Common myeloid progenitor, CD34-positive (primary cell): ENCODE results near the gene NTM.

Source experiments
- CTCF ChIA-PET: fragments of 350-600 bp; sonication (Branson Sonifier 250); formaldehyde crosslinking; loops from one replicate; lab custom pipeline; 2021; ENCODE audit warnings: antibody characterized with exemption; lab: Charles Lee
- POLR2A ChIA-PET: fragments of 350-600 bp; sonication (Branson Sonifier 250); formaldehyde crosslinking; loops from one replicate; lab custom pipeline; 2021; ENCODE audit warnings: antibody characterized with exemption; lab: Charles Lee
- DNase-seq, 3 donors: peaks; one replicate each; pipeline versions ENCODE4 v3.0.0 to v3.0.0-alpha.2; 2013
- H3K27ac ChIP-seq, 2 experiments: 1 replicate in 1 of 2; 2 replicates in 1 of 2; pipeline ENCODE4 v1.7.0; 2013; ENCODE audit warnings: inconsistent platforms in 2 of 2, low read length in 2 of 2, mild to moderate bottlenecking in 2 of 2, low read depth in 1 of 2, moderate library complexity in 1 of 2; ENCODE audit not compliant: severe bottlenecking in 2 of 2, insufficient read depth in 1 of 2, poor library complexity in 1 of 2
- H3K27me3 ChIP-seq, 5 experiments: replicated peaks in 2 of 5; 1 replicate in 3 of 5; 2 replicates in 2 of 5; pipeline versions ENCODE4 v1.6.1 to v1.7.0; 2013; ENCODE audit warnings: low read length in 4 of 5, mild to moderate bottlenecking in 2 of 5, moderate library complexity in 2 of 5, inconsistent platforms in 1 of 5; ENCODE audit not compliant: insufficient read depth in 5 of 5, control insufficient read depth in 4 of 5
- H3K36me3 ChIP-seq, 4 experiments: 1 replicate in 2 of 4; 2 replicates in 2 of 4; pipeline versions ENCODE4 v1.6.1 to v1.7.0; 2013; ENCODE audit warnings: low read length in 3 of 4, control low read depth in 1 of 4, mild to moderate bottlenecking in 1 of 4; ENCODE audit not compliant: control insufficient read depth in 4 of 4, insufficient read depth in 4 of 4
- H3K4me1 ChIP-seq, 4 experiments: 1 replicate in 3 of 4; 2 replicates in 1 of 4; pipeline versions ENCODE4 v1.6.1 to v1.7.1; 2013; ENCODE audit warnings: low read length in 3 of 4, mild to moderate bottlenecking in 3 of 4, control low read depth in 1 of 4, inconsistent platforms in 1 of 4, moderate library complexity in 1 of 4; ENCODE audit not compliant: control insufficient read depth in 4 of 4, insufficient read depth in 4 of 4; ENCODE audit errors: control extremely low read depth in 1 of 4
- H3K4me3 ChIP-seq, 7 experiments: 1 replicate in 4 of 7; 2 replicates in 3 of 7; pipeline versions ENCODE4 v1.5.1 to v1.7.0; 2013; ENCODE audit warnings: mild to moderate bottlenecking in 7 of 7, low read length in 6 of 7, moderate library complexity in 6 of 7, inconsistent platforms in 2 of 7, low read depth in 2 of 7, control low read depth in 1 of 7; ENCODE audit not compliant: insufficient read depth in 4 of 7, control insufficient read depth in 1 of 7; ENCODE audit errors: extremely low read depth in 1 of 7
- H3K9me3 ChIP-seq, 5 experiments: 1 replicate in 4 of 5; 2 replicates in 1 of 5; pipeline versions ENCODE4 v1.6.1 to v1.7.1; 2013; ENCODE audit warnings: low read length in 4 of 5, mild to moderate bottlenecking in 2 of 5, inconsistent platforms in 1 of 5, low read depth in 1 of 5, moderate library complexity in 1 of 5; ENCODE audit not compliant: control insufficient read depth in 4 of 5, insufficient read depth in 2 of 5; ENCODE audit errors: control extremely low read depth in 1 of 5
- WGBS: methylation state at CpG from one replicate; pipeline ENCODE4 v1.1.5; 2013; ENCODE audit not compliant: insufficient coverage; 5-methylcytosine and 5-hydroxymethylcytosine counted together

NTM gene

GRCh38 chr11:131599285-131599684 is 228.9 kb downstream of the NTM start:
- no peak overlapping the region for H3K4me3 ChIP-seq
- peaks cover 0 to 4% (median 0%) of the 10 kb centered on the region in 5 experiments for H3K9me3 ChIP-seq
- H3K27me3 ChIP-seq, result peaks cover 0 to 16% (median 3%) of the 10 kb centered on the region in 5 experiments
- CTCF ChIA-PET, result no interaction called here
- no peaks in the 10 kb centered on the region for H3K4me1 ChIP-seq
- H3K36me3 ChIP-seq, result no peaks in the 10 kb centered on the region
- POLR2A ChIA-PET, result no interaction called here
- 97% methylated on average over 4 of the region's 8 CpGs for WGBS
- DNase-seq, result no peak
- no peak overlapping the region for H3K27ac ChIP-seq

DNA sequence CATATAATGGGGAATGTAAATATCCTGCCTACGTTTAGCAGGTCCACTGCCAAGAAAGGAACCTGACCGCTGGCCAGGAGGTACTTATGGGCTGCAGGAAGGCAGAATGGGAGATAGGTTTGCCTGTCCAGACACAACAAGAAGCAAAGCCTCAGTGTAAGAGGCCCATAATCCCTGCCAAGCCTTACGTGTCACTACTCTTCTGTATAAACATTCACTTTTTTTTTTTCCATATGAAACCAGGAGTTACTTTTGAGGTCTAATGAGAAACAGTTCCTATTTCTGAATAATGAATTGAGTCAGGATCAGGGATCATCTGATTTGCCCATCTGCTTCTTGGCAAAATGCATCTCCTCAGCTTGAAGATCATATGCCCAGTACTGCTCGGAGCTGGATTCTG is 230.2 kb downstream of the NTM start:
- WGBS, result 85% methylated on average over 2 of the region's 4 CpGs
- POLR2A ChIA-PET, result no interaction called here

GRCh38 chr11:131601586-131601985 is 231.2 kb downstream of the NTM start:
- ChIA-PET POLR2A (no interaction called here), CTCF (no interaction called here)
- no peaks in the 10 kb centered on the region for H3K36me3 ChIP-seq
- peaks cover 0 to 3% (median 0%) of the 10 kb centered on the region in 5 experiments for H3K27me3 ChIP-seq
- no peak for DNase-seq
- no peak overlapping the region for H3K27ac ChIP-seq
- peaks cover 0 to 4% (median 0%) of the 10 kb centered on the region in 5 experiments for H3K9me3 ChIP-seq
- no peaks in the 10 kb centered on the region for H3K4me1 ChIP-seq
- no peak overlapping the region for H3K4me3 ChIP-seq

More for the DNA sequence above, 230.2 kb downstream of the NTM start:
- no peak overlapping the region for H3K27ac ChIP-seq
- peaks cover 0 to 5% (median 0%) of the 10 kb centered on the region in 5 experiments for H3K27me3 ChIP-seq
- peaks cover 0 to 4% (median 0%) of the 10 kb centered on the region in 5 experiments for H3K9me3 ChIP-seq
- CTCF ChIA-PET, result no interaction called here
- H3K36me3 ChIP-seq, result no peaks in the 10 kb centered on the region
- H3K4me3 ChIP-seq, result no peak overlapping the region
- no peak for DNase-seq
- no peaks in the 10 kb centered on the region for H3K4me1 ChIP-seq

DNA sequence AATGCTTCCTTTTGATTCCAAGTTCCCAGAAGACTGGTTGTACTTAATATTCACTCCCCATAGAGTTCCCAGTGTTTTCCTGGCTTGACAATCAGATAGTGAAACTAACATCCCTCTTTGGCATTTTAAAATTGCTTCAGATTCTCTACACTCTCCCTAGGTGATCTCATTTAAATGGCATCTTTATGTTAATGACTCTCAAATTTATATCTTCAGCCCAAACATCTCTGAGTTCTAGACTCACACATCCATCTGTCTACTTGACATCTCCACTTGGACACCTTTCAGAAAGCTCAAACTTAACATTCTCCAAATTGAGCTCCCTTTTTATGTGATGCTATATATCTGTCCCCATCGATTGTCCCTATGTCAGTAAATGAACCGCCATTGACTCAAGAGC is 232.0 kb downstream of the NTM start:
- no peak for DNase-seq
- CTCF ChIA-PET, result interaction anchor here (0.6 to 1.4 kb wide), 3 partner anchors 9 to 567 kb away, joined by 3 to 4 read pairs (median 3); no protein-coding TSS in a partner anchor
- WGBS, result 100% methylated on average over 2 of the region's 2 CpGs
- H3K4me3 ChIP-seq, result no peak overlapping the region
- H3K4me1 ChIP-seq, result no peaks in the 10 kb centered on the region
- peaks cover 0 to 4% (median 0%) of the 10 kb centered on the region in 5 experiments for H3K9me3 ChIP-seq
- POLR2A ChIA-PET, result no interaction called here
- H3K27me3 ChIP-seq, result peaks cover 0 to 3% (median 0%) of the 10 kb centered on the region in 5 experiments
- no peak overlapping the region for H3K27ac ChIP-seq
- H3K36me3 ChIP-seq, result no peaks in the 10 kb centered on the region

DNA sequence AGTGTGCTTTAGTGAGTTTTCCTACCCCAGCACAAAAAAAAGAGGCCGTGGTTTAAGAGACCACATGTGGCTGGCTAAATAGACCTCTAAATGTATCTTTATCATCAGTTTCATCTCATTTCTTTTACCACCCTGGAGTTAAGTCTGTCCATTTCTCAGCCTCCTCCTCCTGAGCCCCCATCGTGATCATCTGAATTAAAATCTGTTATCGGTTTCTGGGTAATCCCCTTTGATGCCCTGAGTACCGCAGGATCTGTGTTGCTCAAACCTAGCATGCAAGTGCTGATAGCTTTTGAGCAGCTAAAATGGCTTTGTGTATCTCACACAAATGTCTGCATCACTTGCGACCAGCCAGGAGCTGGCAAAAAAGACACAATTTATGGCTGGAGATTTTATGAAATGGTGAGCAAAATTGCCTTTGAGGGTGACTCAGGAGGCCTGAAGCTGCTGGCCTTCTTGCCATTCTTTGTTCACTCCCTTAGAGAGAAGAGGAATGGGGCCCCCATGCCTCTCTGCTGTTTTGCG is 236.5 kb downstream of the NTM start:
- no peak overlapping the region for H3K4me3 ChIP-seq
- peaks cover 0 to 15% (median 6%) of the 10 kb centered on the region in 5 experiments for H3K27me3 ChIP-seq
- WGBS, result 100% methylated on average over 5 of the region's 6 CpGs
- no peak for DNase-seq
- H3K4me1 ChIP-seq, result peaks cover 0 to 10% (median 2%) of the 10 kb centered on the region in 4 experiments
- H3K27ac ChIP-seq, result no peak overlapping the region
- ChIA-PET CTCF (interaction anchor here (1.3 kb wide), 1 partner anchor 21 kb away, joined by 3 read pairs; no protein-coding TSS in a partner anchor), POLR2A (no interaction called here)
- H3K9me3 ChIP-seq, result peaks cover 0 to 4% (median 0%) of the 10 kb centered on the region in 5 experiments
- H3K36me3 ChIP-seq, result no peaks in the 10 kb centered on the region

DNA sequence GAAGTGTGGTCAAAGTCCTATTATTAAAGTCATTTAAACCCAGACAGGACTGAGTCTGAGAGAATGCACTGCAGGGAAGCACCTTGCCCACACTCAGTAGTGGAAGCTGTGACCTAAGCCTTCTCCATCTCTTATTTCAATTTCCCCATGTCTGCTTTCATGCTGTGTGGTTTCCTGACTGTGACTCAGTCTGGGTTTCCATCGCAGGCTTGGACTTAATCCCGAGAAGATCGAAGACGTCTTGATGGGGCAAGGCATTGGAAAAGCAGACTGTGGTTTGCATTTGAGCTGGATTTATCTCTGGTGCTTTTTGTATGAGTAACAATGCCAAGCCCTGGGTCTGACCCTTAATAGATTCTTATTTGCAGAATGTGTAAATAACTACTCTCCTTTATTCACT is 238.9 kb downstream of the NTM start:
- Histone ChIP-seq H3K27ac (no peak overlapping the region), H3K27me3 (peaks cover 0 to 25% (median 6%) of the 10 kb centered on the region in 5 experiments), H3K36me3 (no peaks in the 10 kb centered on the region), H3K4me3 (no peak overlapping the region), H3K4me1 (peaks cover 0 to 10% (median 2%) of the 10 kb centered on the region in 4 experiments), H3K9me3 (no peaks in the 10 kb centered on the region)
- CTCF ChIA-PET, result interaction anchor here (0.8 to 1.9 kb wide), 3 partner anchors 11 to 65 kb away, joined by 3 to 5 read pairs (median 4); no protein-coding TSS in a partner anchor
- POLR2A ChIA-PET, result no interaction called here
- peak; percentile 26 to 62 (median 44) for DNase-seq
- 4% methylated on average over 4 of the region's 4 CpGs for WGBS

DNA sequence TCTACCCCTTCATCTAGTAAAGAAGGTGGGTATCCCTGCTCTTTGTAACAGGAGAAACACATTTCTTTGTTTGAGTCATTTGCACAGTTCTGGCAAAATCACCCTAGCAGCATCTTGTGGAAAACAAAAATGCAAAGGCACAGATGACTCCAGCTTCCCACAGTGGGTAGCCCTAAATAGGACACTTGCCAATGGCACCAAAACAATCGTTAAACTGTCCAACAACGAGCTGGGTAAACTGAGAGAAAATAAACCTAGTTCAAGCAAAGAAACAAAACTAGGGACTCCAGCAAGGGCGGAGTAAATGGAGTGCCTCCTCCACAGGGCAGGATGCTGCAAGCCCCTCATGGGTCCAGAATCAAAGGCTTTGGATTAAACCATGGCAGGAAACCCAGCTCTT is 239.5 kb downstream of the NTM start:
- CTCF ChIA-PET, result interaction anchor here (1.9 kb wide), 1 partner anchor 12 kb away, joined by 4 read pairs; no protein-coding TSS in a partner anchor
- Histone ChIP-seq H3K4me3 (no peak overlapping the region), H3K27ac (no peak overlapping the region), H3K36me3 (no peaks in the 10 kb centered on the region), H3K27me3 (peaks cover 0 to 27% (median 6%) of the 10 kb centered on the region in 5 experiments), H3K4me1 (peaks cover 0 to 10% (median 2%) of the 10 kb centered on the region in 4 experiments), H3K9me3 (no peaks in the 10 kb centered on the region)
- WGBS, result 92% methylated on average over 2 of the region's 3 CpGs
- DNase-seq, result no peak
- POLR2A ChIA-PET, result no interaction called here
